CD14-positive monocyte (primary cell): Measurements from ENCODE around the gene GRID2. TPM values are rescaled to one million over a fixed set of nuclear protein-coding genes. Genes with fewer than 3 reads are reported as not detected.

Source experiments
- DNase-seq, 3 donors: peaks; one replicate each; pipeline ENCODE4 v3.0.0-alpha.2; 2011 to 2022
- H2AFZ ChIP-seq: 2 replicates; pipeline ENCODE4 v1.6.0; 2012; ENCODE audit warnings: mild to moderate bottlenecking, low read depth, low read length, inconsistent platforms; ENCODE audit not compliant: insufficient read depth, poor library complexity, severe bottlenecking
- H3K27ac ChIP-seq, 2 donors: 1 replicate in 1 of 2; 2 replicates in 1 of 2; pipeline ENCODE4 v1.5.1; 2012 to 2013; ENCODE audit warnings: low read length in 2 of 2, control low read depth in 1 of 2, inconsistent platforms in 1 of 2, low read depth in 1 of 2, mild to moderate bottlenecking in 1 of 2
- H3K27me3 ChIP-seq, 2 donors: one replicate each; pipeline versions ENCODE4 v1.6.0 to v1.6.1; 2011 to 2013; ENCODE audit warnings: low read length in 2 of 2; ENCODE audit not compliant: control insufficient read depth in 2 of 2, insufficient read depth in 2 of 2
- H3K36me3 ChIP-seq, 2 donors: replicated peaks in 1 of 2; 1 replicate in 1 of 2; 2 replicates in 1 of 2; pipeline versions ENCODE4 v1.5.1 to v1.6.1; 2012 to 2013; ENCODE audit warnings: low read length in 2 of 2, control low read depth in 1 of 2, inconsistent platforms in 1 of 2, mild to moderate bottlenecking in 1 of 2; ENCODE audit not compliant: insufficient read depth in 2 of 2, control insufficient read depth in 1 of 2
- H3K4me1 ChIP-seq, 2 donors: 1 replicate in 1 of 2; 2 replicates in 1 of 2; pipeline versions ENCODE4 v1.5.1 to v1.6.1; 2012 to 2013; ENCODE audit warnings: low read length in 2 of 2, control low read depth in 1 of 2, inconsistent platforms in 1 of 2, mild to moderate bottlenecking in 1 of 2, moderate library complexity in 1 of 2; ENCODE audit not compliant: insufficient read depth in 2 of 2, control insufficient read depth in 1 of 2
- H3K4me2 ChIP-seq: replicated peaks from 2 replicates; pipeline ENCODE3; 2012; ENCODE audit warnings: low read length, moderate library complexity, mild to moderate bottlenecking; ENCODE audit not compliant: poor library complexity, severe bottlenecking; ENCODE audit errors: extremely low read depth
- H3K4me3 ChIP-seq, 3 experiments: fragments of 200-600 bp in 1 of 3; sonication (generic) in 1 of 3; replicated peaks in 1 of 3; 1 replicate in 2 of 3; 2 replicates in 1 of 3; pipeline ENCODE4 v1.5.1; 2011 to 2013; ENCODE audit warnings: low read length in 3 of 3, mild to moderate bottlenecking in 3 of 3, control low read depth in 2 of 3, low read depth in 2 of 3, inconsistent platforms in 1 of 3, moderate library complexity in 1 of 3
- H3K79me2 ChIP-seq: 2 replicates; pipeline ENCODE4 v1.6.0; 2012; ENCODE audit warnings: mild to moderate bottlenecking, control low read depth, inconsistent platforms, low read length, moderate library complexity; ENCODE audit not compliant: insufficient read depth
- H3K9ac ChIP-seq: 2 replicates; pipeline ENCODE4 v1.6.0; 2017; ENCODE audit warnings: low read length, mild to moderate bottlenecking; ENCODE audit not compliant: insufficient read depth, poor library complexity, severe bottlenecking
- H3K9me3 ChIP-seq, 2 donors: replicated peaks in 1 of 2; 1 replicate in 1 of 2; 2 replicates in 1 of 2; pipeline versions ENCODE4 v1.5.1 to v1.6.1; 2012 to 2013; ENCODE audit warnings: low read length in 2 of 2, control low read depth in 1 of 2; ENCODE audit not compliant: control insufficient read depth in 1 of 2, insufficient read depth in 1 of 2
- H4K20me1 ChIP-seq: 2 replicates; pipeline ENCODE4 v1.6.0; 2012; ENCODE audit warnings: mild to moderate bottlenecking, low read length, control low read depth, moderate library complexity; ENCODE audit not compliant: insufficient read depth
- H3K27ac Mint-ChIP-seq, 7 donors: one replicate each; pipeline ENCODE4 v1.8.0; 2020; ENCODE audit warnings: mild to moderate bottlenecking in 7 of 7, mixed read lengths in 7 of 7, moderate library complexity in 6 of 7, inconsistent platforms in 2 of 7
- H3K27me3 Mint-ChIP-seq, 3 donors: one replicate each; pipeline ENCODE4 v1.8.0; 2021 to 2022; ENCODE audit warnings: low read depth in 3 of 3, mild to moderate bottlenecking in 3 of 3, mixed read lengths in 3 of 3, moderate library complexity in 3 of 3, inconsistent platforms in 1 of 3
- H3K36me3 Mint-ChIP-seq, 2 donors: one replicate each; pipeline ENCODE4 v1.8.0; 2020; ENCODE audit warnings: mixed read lengths in 2 of 2, inconsistent platforms in 1 of 2, mild to moderate bottlenecking in 1 of 2
- H3K4me1 Mint-ChIP-seq: one replicate; pipeline ENCODE4 v1.8.0; 2020; ENCODE audit warnings: mild to moderate bottlenecking, mixed read lengths
- H3K4me3 Mint-ChIP-seq, 2 donors: one replicate each; pipeline ENCODE4 v1.8.0; 2020; ENCODE audit warnings: mild to moderate bottlenecking in 2 of 2, mixed read lengths in 2 of 2, moderate library complexity in 1 of 2
- H3K9me3 Mint-ChIP-seq, 7 donors: one replicate each; pipeline ENCODE4 v1.8.0; 2020 to 2022; ENCODE audit warnings: mixed read lengths in 7 of 7, mild to moderate bottlenecking in 6 of 7, moderate library complexity in 6 of 7, inconsistent platforms in 2 of 7
- WGBS: methylation state at CpG from one replicate; pipeline ENCODE4 v1.1.5; 2013; ENCODE audit warnings: missing lambda C conversion rate; ENCODE audit not compliant: insufficient coverage; 5-methylcytosine and 5-hydroxymethylcytosine counted together
- intact Hi-C, 2 donors: fragments of 100-400 bp; cut with micrococcal nuclease; formaldehyde crosslinking; loops; one replicate each; pipeline versions ENCODE4 v1.15.0 to v1.15.1; 2023
- polyA plus RNA-seq, 3 donors: library from polyadenylated mRNA; depleted of rRNA in 1 of 3; unstranded in 2 of 3; stranded (reverse) in 1 of 3; fragments of 300-500 nt in 2 of 3; fragments of >200 nt in 1 of 3; fragmentation: Illumina TruSeq in 2 of 3; gene quantifications; 1 replicate in 2 of 3; 2 replicates in 1 of 3; pipeline ENCODE4 v1.2.3, GENCODE V29; 2012 to 2021
- TF ChIP-seq, protein P1 (sequence below): fragments of 200-600 bp; IDR thresholded peaks from one replicate; pipeline ENCODE4 v1.8.0; 2022; ENCODE audit warnings: antibody characterized with exemption, mild to moderate bottlenecking

Gene GRID2
- polyA plus RNA-seq, 3 donors, result not detected

DNA sequence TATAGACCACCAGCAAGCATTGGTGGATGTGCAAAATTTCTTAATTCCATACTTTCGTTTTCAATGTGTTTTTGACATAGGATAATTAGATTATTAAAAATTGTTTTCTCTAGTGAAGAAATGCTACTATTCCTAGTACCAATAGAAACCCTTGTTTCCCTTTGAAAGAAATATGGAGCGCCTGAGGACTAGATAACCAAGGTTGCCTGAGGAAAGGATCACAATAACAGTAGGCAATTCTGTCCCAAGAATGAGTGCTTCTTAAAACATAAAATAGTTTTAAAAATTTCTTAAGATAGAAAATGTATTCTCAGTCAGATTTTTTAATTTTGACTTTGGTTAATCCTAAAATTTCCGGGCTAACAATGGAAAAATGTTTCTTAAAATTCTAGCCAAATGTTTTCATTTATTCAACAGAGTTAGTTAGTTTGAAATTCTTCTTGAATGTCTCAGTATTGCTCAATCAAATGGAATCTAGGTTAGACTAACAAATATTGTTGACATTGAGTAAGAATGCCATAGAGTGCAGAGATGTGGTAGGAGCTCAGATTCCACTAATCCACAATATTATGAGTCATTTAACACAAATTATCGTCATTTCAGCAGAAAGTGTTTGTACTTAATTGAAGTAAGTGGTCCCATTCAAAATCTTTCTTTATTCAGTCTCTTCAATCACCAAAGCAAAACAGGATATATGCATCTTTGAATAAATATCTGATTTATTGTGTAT, 666.0 kb downstream of the GRID2 start:
- no peak overlapping the region for H2AFZ ChIP-seq
- WGBS, result no CpG with 5 or more reads among the region's 4 CpGs
- no peak overlapping the region for H3K27ac ChIP-seq
- Mint-ChIP-seq H3K27me3 (no peaks in the 10 kb centered on the region), H3K4me3 (no peak overlapping the region), H3K4me1 (no peaks in the 10 kb centered on the region), H3K27ac (no peak overlapping the region), H3K9me3 (peaks cover 0 to 4% (median 2%) of the 10 kb centered on the region in 7 donors), H3K36me3 (no peaks in the 10 kb centered on the region)
- no peaks in the 10 kb centered on the region for H3K27me3 ChIP-seq
- DNase-seq, result no peak
- no peaks in the 10 kb centered on the region for H3K36me3 ChIP-seq
- H3K9me3 ChIP-seq, result no peaks in the 10 kb centered on the region
- intact Hi-C loops, result no loop called here
- H4K20me1 ChIP-seq, result no peaks in the 10 kb centered on the region
- no peaks in the 10 kb centered on the region for H3K4me1 ChIP-seq
- H3K4me3 ChIP-seq, result no peak overlapping the region
- H3K4me2 ChIP-seq, result no peak overlapping the region
- no peak overlapping the region for H3K9ac ChIP-seq
- no peaks in the 10 kb centered on the region for H3K79me2 ChIP-seq
- TF ChIP-seq, protein P1, sequence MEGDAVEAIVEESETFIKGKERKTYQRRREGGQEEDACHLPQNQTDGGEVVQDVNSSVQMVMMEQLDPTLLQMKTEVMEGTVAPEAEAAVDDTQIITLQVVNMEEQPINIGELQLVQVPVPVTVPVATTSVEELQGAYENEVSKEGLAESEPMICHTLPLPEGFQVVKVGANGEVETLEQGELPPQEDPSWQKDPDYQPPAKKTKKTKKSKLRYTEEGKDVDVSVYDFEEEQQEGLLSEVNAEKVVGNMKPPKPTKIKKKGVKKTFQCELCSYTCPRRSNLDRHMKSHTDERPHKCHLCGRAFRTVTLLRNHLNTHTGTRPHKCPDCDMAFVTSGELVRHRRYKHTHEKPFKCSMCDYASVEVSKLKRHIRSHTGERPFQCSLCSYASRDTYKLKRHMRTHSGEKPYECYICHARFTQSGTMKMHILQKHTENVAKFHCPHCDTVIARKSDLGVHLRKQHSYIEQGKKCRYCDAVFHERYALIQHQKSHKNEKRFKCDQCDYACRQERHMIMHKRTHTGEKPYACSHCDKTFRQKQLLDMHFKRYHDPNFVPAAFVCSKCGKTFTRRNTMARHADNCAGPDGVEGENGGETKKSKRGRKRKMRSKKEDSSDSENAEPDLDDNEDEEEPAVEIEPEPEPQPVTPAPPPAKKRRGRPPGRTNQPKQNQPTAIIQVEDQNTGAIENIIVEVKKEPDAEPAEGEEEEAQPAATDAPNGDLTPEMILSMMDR, result no peak

DNA sequence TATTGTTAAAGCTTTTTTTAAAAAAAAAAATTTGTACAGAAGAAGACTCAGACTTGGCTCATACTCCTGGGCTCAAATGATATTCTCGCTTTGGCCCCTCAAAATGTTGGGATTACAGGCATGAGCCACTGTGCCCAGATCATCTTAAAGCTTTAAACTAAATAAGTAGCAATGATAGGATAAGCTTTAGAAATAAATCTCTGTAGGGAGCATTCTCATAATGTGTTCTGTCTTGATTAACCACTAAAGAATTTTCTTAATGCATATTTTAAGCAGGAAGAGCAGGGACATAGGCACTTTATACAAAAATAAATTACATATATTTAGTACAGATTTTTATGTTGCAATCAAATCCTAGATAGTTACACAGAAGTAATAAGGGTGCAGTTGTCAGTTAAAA, 667.2 kb downstream of the GRID2 start:
- H3K36me3 ChIP-seq, result no peaks in the 10 kb centered on the region
- no peaks in the 10 kb centered on the region for H4K20me1 ChIP-seq
- H3K27me3 ChIP-seq, result no peaks in the 10 kb centered on the region
- Mint-ChIP-seq H3K27me3 (no peaks in the 10 kb centered on the region), H3K27ac (no peak overlapping the region), H3K4me1 (no peaks in the 10 kb centered on the region), H3K9me3 (peaks cover 0 to 4% (median 2%) of the 10 kb centered on the region in 7 donors), H3K36me3 (no peaks in the 10 kb centered on the region), H3K4me3 (no peak overlapping the region)
- WGBS, result no CpG with 5 or more reads among the region's 1 CpG
- DNase-seq, result no peak
- H3K9ac ChIP-seq, result no peak overlapping the region
- no peak overlapping the region for H3K4me3 ChIP-seq
- H3K9me3 ChIP-seq, result no peaks in the 10 kb centered on the region
- TF ChIP-seq, protein P1, result no peak
- H2AFZ ChIP-seq, result no peak overlapping the region
- H3K27ac ChIP-seq, result no peak overlapping the region
- H3K4me2 ChIP-seq, result no peak overlapping the region
- H3K79me2 ChIP-seq, result no peaks in the 10 kb centered on the region
- no peaks in the 10 kb centered on the region for H3K4me1 ChIP-seq
- intact Hi-C loops, result no loop called here
